Measurements from ENCODE around the gene SLC19A1.

Gene SLC19A1

DNA sequence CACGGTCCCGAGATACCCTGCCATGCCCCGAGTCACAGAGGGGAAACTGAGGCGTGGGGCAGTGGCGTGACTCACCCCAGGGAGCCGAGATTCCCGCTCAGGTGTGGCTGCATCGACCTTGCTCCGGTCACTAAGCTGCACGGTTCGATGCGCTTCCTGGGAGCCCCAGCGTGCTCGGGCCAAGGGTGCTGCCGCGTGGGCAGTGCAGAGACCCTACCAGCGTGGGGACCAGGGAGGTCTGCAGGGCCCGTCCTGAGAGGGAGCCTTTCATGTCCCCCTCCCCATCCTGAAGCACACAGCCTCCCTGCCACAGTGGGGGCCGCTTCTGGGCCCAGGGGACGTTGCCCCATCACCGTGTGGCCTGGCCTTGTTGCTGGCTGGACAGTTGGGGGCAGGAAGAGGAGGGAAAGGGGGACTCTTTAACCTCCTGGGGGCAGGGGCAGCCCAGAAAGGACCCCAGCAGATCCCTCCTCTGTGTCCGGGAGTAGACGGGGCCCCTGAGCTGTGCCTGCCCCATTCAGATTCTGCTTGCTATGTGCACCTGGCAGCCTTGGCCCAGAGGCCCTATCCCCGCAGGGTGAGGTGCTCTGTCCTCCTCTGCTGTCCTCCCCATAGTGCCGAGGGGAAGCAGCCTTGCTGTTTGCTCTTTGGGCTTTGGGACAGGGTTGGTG, 84.9 kb downstream of the SLC19A1 start:
- no peak for TF ChIP-seq CTCF (IDR thresholded peaks at IDR 0.05)

GRCh38 chr21:45456584-45457160, 85.6 kb downstream of the SLC19A1 start:
- no peak for TF ChIP-seq CTCF (IDR thresholded peaks at IDR 0.05)

DNA sequence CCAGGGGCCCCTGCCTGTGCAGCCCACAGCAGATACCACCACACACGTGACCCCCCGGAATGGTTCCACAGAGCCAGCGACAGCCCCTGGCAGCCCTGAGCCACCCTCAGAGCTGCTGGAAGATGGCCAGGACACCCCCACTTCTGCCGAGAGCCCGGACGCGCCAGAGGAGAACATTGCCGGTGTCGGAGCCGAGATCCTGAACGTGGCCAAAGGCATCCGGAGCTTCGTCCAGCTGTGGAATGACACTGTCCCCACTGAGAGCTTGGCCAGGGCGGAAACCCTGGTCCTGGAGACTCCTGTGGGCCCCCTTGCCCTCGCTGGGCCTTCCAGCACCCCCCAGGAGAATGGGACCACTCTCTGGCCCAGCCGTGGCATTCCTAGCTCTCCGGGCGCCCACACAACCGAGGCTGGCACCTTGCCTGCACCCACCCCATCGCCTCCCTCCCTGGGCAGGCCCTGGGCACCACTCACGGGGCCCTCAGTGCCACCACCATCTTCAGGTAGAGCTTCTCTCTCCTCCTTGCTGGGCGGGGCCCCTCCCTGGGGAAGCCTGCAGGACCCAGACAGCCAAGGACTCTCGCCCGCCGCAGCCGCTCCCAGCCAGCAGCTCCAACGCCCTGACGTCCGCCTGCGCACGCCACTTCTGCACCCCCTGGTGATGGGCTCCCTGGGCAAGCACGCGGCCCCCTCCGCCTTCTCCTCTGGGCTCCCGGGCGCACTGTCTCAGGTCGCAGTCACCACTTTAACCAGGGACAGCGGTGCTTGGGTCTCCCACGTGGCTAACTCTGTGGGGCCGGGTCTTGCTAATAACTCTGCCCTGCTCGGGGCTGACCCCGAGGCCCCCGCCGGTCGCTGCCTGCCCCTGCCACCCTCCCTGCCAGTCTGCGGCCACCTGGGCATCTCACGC, 86.3 kb downstream of the SLC19A1 start:
- no peak for TF ChIP-seq CTCF (IDR thresholded peaks at IDR 0.05)

GRCh38 chr21:45454926-45455673, 87.1 kb downstream of the SLC19A1 start:
- no peak for TF ChIP-seq CTCF (IDR thresholded peaks at IDR 0.05)

DNA sequence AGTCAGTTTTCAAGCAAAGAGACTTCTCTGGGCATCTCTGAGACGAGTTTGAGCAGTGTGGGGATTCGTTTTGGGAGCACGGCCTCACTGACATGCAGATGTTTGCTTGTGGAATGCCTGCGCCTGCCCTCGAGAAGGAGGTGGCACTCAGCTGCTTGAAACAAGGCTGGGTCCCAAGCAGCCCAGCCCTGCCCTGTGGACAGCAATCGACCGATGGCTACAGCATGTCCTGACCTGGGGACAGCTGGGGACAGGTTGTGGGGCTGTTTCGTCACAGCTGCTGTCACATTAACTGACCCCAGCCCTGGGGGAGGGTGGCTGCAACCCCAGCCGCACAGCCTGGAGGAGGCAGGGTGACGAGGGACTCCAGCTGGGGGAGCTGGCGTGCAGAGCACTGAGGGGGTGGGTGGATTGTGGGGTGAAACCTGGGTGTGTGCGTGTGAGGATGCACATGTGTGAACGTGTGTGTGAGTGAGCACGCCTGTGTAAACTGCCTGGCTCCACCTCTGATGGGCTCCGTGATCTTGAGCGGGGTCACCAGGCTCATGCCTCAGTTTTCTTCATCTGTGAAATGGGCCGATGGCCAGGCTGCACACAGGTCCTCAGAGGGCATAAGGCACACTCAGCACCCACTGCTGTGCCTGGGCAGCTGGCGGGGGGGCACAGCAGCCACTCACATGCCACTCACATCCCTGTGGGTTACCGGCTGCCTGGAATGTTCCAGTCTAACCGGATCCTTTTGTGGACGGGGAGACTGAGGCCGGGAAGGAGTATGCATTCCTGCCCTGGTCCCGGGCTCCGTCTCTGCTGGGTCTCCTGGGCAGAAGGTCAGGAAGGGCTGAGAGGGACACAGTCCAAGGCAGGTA, 87.9 kb downstream of the SLC19A1 start:
- TF ChIP-seq CTCF (IDR thresholded peaks at IDR 0.05): no peak

GRCh38 chr21:45453308-45453950, 88.8 kb downstream of the SLC19A1 start:
- TF ChIP-seq CTCF (IDR thresholded peaks at IDR 0.05): no peak
